K562 (cell line): ENCODE data around the gene RNU5D-1. TPM values are rescaled to one million over a fixed set of nuclear protein-coding genes. Genes with fewer than 3 reads are reported as not detected.

Source experiments
- ATF4 ChIP-seq: fragments of 450-650 bp; formaldehyde crosslinking; IDR thresholded peaks from 2 replicates; pipeline ENCODE4 v1.4.0; 2022; ENCODE audit warnings: mild to moderate bottlenecking, moderate library complexity
- CBX8 ChIP-seq: fragments of 200-600 bp; sonication (generic); IDR thresholded peaks from 2 replicates; pipeline ENCODE4 v1.6.1; 2012; ENCODE audit warnings: borderline replicate concordance, mixed run types, low read depth, mild to moderate bottlenecking, moderate library complexity, mixed read lengths, low read length, control low read depth, inconsistent platforms; ENCODE audit not compliant: poor library complexity, severe bottlenecking; ENCODE audit errors: extremely low read depth
- ELK3 ChIP-seq: fragments of 450-650 bp; formaldehyde crosslinking; IDR thresholded peaks from 2 replicates; pipeline ENCODE4 v1.4.0; 2020; ENCODE audit warnings: mild to moderate bottlenecking
- FOXP4 ChIP-seq: sonication (generic); formaldehyde crosslinking; IDR thresholded peaks from 2 replicates; pipeline ENCODE4 v1.8.0; 2022; ENCODE audit warnings: mild to moderate bottlenecking, missing genetic modification reagents, borderline replicate concordance
- MCM7 ChIP-seq, 2 experiments: fragments of 450-650 bp; IDR thresholded peaks; 2 replicates each; pipeline ENCODE4 v1.6.1; 2016 to 2018
- RBFOX2 ChIP-seq: fragments of 200-400 bp; formaldehyde crosslinking; IDR thresholded peaks from 2 replicates; pipeline ENCODE4 v1.6.1; 2017; ENCODE audit warnings: low read depth, mild to moderate bottlenecking, low read length, moderate library complexity
- RBM25 ChIP-seq: fragments of 200-400 bp; formaldehyde crosslinking; IDR thresholded peaks from 2 replicates; pipeline ENCODE4 v1.6.1; 2018; ENCODE audit warnings: low read length, low read depth, moderate library complexity; ENCODE audit not compliant: severe bottlenecking
- SAP30 ChIP-seq: fragments of 200-600 bp; sonication (generic); IDR thresholded peaks from 2 replicates; pipeline ENCODE4 v1.6.1; 2012; ENCODE audit warnings: borderline replicate concordance, low read depth, mild to moderate bottlenecking, moderate library complexity, low read length, control low read depth, inconsistent platforms; ENCODE audit not compliant: insufficient read depth, poor library complexity, severe bottlenecking
- SIX5 ChIP-seq, 2 experiments: IDR thresholded peaks; 2 replicates each; pipeline ENCODE4 v1.6.1; 2011; ENCODE audit warnings: low read length in 2 of 2, borderline replicate concordance in 1 of 2, low read depth in 1 of 2, mild to moderate bottlenecking in 1 of 2, moderate library complexity in 1 of 2; ENCODE audit not compliant: insufficient read depth in 1 of 2
- SMC3 ChIP-seq: conservative IDR thresholded peaks from 2 replicates; pipeline ENCODE4 v1.6.1; 2011; ENCODE audit warnings: low read depth, low read length, improper control_type of control experiment; ENCODE audit not compliant: insufficient read depth
- TAF7 ChIP-seq: fragments of 450-650 bp; IDR thresholded peaks from 2 replicates; pipeline ENCODE4 v1.6.1; 2016; ENCODE audit warnings: missing genetic modification characterization, missing compliant biosample characterization
- TAF9B ChIP-seq: fragments of 450-650 bp; IDR thresholded peaks from 2 replicates; pipeline ENCODE4 v1.6.1; 2018; ENCODE audit warnings: mild to moderate bottlenecking; ENCODE audit not compliant: partially characterized antibody
- TCFL5 ChIP-seq: fragments of 250-450 bp; sonication (Bioruptor Pico); conservative IDR thresholded peaks from 2 replicates; pipeline ENCODE4 v1.6.1; 2021; ENCODE audit warnings: mild to moderate bottlenecking, moderate library complexity, matching md5 sums
- ZBTB17 ChIP-seq: fragments of 450-650 bp; formaldehyde crosslinking; IDR thresholded peaks from 2 replicates; pipeline ENCODE4 v1.4.0; 2020; ENCODE audit warnings: mild to moderate bottlenecking
- ZFX ChIP-seq: sonication (generic); formaldehyde crosslinking; IDR thresholded peaks from 2 replicates; pipeline ENCODE4 v1.8.0; 2022; ENCODE audit warnings: mild to moderate bottlenecking, missing genetic modification reagents, moderate library complexity
- ZNF121 ChIP-seq: sonication (generic); formaldehyde crosslinking; conservative IDR thresholded peaks from 2 replicates; pipeline ENCODE4 v1.8.0; 2022; ENCODE audit warnings: missing genetic modification reagents
- ZNF133 ChIP-seq: fragments of 250-450 bp; sonication (Bioruptor Pico); IDR thresholded peaks from 2 replicates; pipeline ENCODE4 v1.4.0; 2020; ENCODE audit warnings: mild to moderate bottlenecking
- ZNF449 ChIP-seq: fragments of 250-450 bp; sonication (Bioruptor Pico); IDR thresholded peaks from 2 replicates; pipeline ENCODE4 v1.8.0; 2022; ENCODE audit warnings: moderate library complexity, mild to moderate bottlenecking, inconsistent platforms
- ZNF511 ChIP-seq: sonication (generic); formaldehyde crosslinking; IDR thresholded peaks from 2 replicates; pipeline ENCODE4 v1.8.0; 2022; ENCODE audit warnings: mild to moderate bottlenecking, missing genetic modification reagents
- ZNF583 ChIP-seq: fragments of 250-450 bp; sonication (Bioruptor Pico); IDR thresholded peaks from 2 replicates; pipeline ENCODE4 v1.4.0; 2020
- polyA plus RNA-seq, 8 experiments: library from polyadenylated mRNA; depleted of rRNA in 4 of 8; stranded (reverse) in 5 of 8; unstranded in 3 of 8; fragments of >200 nt; fragmentation: Nextera tagmentation in 2 of 8; fragmentation: Illumina TruSeq in 1 of 8; extraction: Ambion mirVana in 2 of 8; extraction: Trizol in 1 of 8; gene quantifications; 2 replicates each; pipeline versions ENCODE4 v1.2.1 to v1.2.3, GENCODE V29; 2011 to 2014; ENCODE audit warnings: inconsistent platforms in 1 of 8, missing spikeins in 1 of 8
- total RNA-seq, 7 experiments: library from RNA; depleted of rRNA in 6 of 7; stranded (reverse); fragments of >200 nt in 6 of 7; fragmentation: Illumina TruSeq in 2 of 7; extraction: Trizol in 2 of 7; gene quantifications; 2 replicates each; pipeline versions ENCODE4 v1.2.1 to v1.2.3, GENCODE V29; 2011 to 2021; ENCODE audit warnings: low replicate concordance in 1 of 7

Gene RNU5D-1
- total and polyA plus RNA-seq, 9 of the 15 experiments (the other 6 are each of a cell fraction or from before 2014, with no cell fraction given) = under 0.01 TPM; not detected in 8

GRCh38 chr1:44775078-44775929 is 44.3 kb upstream of the RNU5D-1 start, which contains the start of gene RPS8 (continued):
- TF ChIP-seq TCFL5 (CRISPR knock-in tag) (no peak), ZNF121 (CRISPR knock-in tag) (no peak), SAP30 (peak; percentile 78), ATF4 (peak; percentile 68), ZFX (peak; percentile 96), ZBTB17 (CRISPR knock-in tag) (peak; percentile 82), FOXP4 (peak; percentile 94), TAF7 (peak; percentile 98), ZNF133 (CRISPR knock-in tag) (no peak), RBFOX2 (peak; percentile 100), TAF9B (peak; percentile 99), ELK3 (CRISPR knock-in tag) (no peak), CBX8 (no peak), ZNF583 (CRISPR knock-in tag) (no peak), SMC3 (0 out of 2 replicates have a peak, but pooled peaks have one; percentile 1), ZNF511 (CRISPR knock-in tag) (peak; percentile 50), RBM25 (no peak), ZNF449 (CRISPR knock-in tag) (no peak), SIX5 (IDR thresholded peaks at IDR 0.05; ENCODE audit: borderline replicate concordance in 1 of 2, insufficient read depth in 1 of 2, low read depth in 1 of 2, low read length in 2 of 2) (peak in 1 of 2 experiments; percentile 32; a peak in 2 of 4 replicates), MCM7 (IDR thresholded peaks at IDR 0.05) (peak in 1 of 2 experiments; percentile 89; a peak in 2 of 4 replicates)
